BE2C (cell line): Measurements from ENCODE around the gene MND1.

Experiments
- DNase-seq: peaks from one replicate; pipeline ENCODE4 v3.0.0-alpha.2; 2020
- H3K27me3 ChIP-seq: fragments of 250-450 bp; sonication (Bioruptor Pico); 2 replicates; pipeline ENCODE4 v1.5.1; 2020; ENCODE audit warnings: mild to moderate bottlenecking
- H3K36me3 ChIP-seq: fragments of 250-450 bp; sonication (Bioruptor Pico); 2 replicates; pipeline ENCODE4 v1.5.1; 2020; ENCODE audit warnings: mild to moderate bottlenecking
- H3K4me1 ChIP-seq: fragments of 250-450 bp; sonication (Bioruptor Pico); 2 replicates; pipeline ENCODE4 v1.5.1; 2020
- H3K4me3 ChIP-seq: 2 replicates; pipeline ENCODE4 v1.5.1; 2011; ENCODE audit warnings: low read depth, low read length
- H3K9me3 ChIP-seq: fragments of 250-450 bp; sonication (Bioruptor Pico); 2 replicates; pipeline ENCODE4 v1.5.1; 2020
- TF ChIP-seq, protein P1 (sequence below): IDR thresholded peaks from 2 replicates; pipeline ENCODE4 v1.5.1; 2012; ENCODE audit warnings: mild to moderate bottlenecking, low read depth, low read length

MND1 gene

DNA sequence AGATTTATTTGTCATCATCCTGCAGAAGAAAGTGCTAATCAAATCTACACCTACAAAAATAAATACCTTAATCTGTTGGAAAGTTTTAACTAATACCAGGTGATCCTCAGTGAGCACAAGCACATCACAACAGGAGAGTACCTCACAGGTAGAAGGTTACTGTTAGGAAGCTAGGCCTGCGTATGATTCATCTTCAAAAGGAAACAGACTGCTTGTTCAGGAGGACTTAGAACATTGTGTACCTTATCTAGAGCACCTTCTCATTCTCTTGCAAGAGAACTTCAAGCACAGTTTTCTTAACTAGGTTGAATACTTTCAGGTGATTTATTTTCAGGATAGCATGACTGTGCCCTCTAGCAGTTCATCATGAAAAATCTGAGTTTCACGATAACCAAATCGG, 54.2 kb downstream of the MND1 start:
- no peak for DNase-seq
- no peaks in the 10 kb centered on the region; the same call in 1 of the 2 replicates for H3K36me3 ChIP-seq
- H3K4me1 ChIP-seq, result no peaks in the 10 kb centered on the region
- TF ChIP-seq, protein P1, sequence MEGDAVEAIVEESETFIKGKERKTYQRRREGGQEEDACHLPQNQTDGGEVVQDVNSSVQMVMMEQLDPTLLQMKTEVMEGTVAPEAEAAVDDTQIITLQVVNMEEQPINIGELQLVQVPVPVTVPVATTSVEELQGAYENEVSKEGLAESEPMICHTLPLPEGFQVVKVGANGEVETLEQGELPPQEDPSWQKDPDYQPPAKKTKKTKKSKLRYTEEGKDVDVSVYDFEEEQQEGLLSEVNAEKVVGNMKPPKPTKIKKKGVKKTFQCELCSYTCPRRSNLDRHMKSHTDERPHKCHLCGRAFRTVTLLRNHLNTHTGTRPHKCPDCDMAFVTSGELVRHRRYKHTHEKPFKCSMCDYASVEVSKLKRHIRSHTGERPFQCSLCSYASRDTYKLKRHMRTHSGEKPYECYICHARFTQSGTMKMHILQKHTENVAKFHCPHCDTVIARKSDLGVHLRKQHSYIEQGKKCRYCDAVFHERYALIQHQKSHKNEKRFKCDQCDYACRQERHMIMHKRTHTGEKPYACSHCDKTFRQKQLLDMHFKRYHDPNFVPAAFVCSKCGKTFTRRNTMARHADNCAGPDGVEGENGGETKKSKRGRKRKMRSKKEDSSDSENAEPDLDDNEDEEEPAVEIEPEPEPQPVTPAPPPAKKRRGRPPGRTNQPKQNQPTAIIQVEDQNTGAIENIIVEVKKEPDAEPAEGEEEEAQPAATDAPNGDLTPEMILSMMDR, result no peak
- H3K27me3 ChIP-seq, result no peaks in the 10 kb centered on the region
- H3K9me3 ChIP-seq, result no peaks in the 10 kb centered on the region
- H3K4me3 ChIP-seq, result no peak overlapping the region

GRCh38 chr4:153399358-153399757, 54.9 kb downstream of the MND1 start:
- no peaks in the 10 kb centered on the region for H3K27me3 ChIP-seq
- no peak overlapping the region for H3K4me3 ChIP-seq
- TF ChIP-seq, protein P1, result no peak
- H3K4me1 ChIP-seq, result no peaks in the 10 kb centered on the region
- H3K36me3 ChIP-seq, result no peaks in the 10 kb centered on the region; the same call in 1 of the 2 replicates
- no peak for DNase-seq
- H3K9me3 ChIP-seq, result no peaks in the 10 kb centered on the region

DNA sequence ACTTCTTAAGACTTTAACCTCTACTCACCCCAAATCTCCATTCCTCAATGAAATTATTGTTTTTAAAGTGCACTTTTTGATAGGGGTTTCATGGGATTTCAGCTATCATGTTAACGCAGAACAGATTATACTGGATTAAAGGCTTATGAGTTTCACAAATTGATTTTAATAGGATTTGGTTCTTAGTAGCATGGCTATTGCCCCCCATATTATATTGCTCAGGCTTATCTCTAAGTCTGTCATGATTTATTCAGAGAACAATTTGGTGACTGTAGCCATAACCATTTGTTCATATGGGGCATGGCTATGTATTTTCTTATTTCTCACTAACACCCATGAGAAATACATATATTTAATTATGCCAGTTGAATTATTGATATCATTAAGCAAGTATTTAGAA, 57.0 kb downstream of the MND1 start:
- Histone ChIP-seq H3K27me3 (no peaks in the 10 kb centered on the region), H3K36me3 (no peaks in the 10 kb centered on the region), H3K4me1 (no peaks in the 10 kb centered on the region), H3K9me3 (no peaks in the 10 kb centered on the region), H3K4me3 (no peak overlapping the region)
- TF ChIP-seq, protein P1, result no peak
- DNase-seq, result no peak

- TF ChIP-seq, protein P1, result no peak
- no peaks in the 10 kb centered on the region for H3K4me1 ChIP-seq
- no peaks in the 10 kb centered on the region for H3K9me3 ChIP-seq
- no peak for DNase-seq
- no peaks in the 10 kb centered on the region for H3K27me3 ChIP-seq
- H3K4me3 ChIP-seq, result no peak overlapping the region
- H3K36me3 ChIP-seq, result no peaks in the 10 kb centered on the region
Measured at GRCh38 chr4:153402366-153402765, 57.9 kb downstream of the MND1 start.

DNA sequence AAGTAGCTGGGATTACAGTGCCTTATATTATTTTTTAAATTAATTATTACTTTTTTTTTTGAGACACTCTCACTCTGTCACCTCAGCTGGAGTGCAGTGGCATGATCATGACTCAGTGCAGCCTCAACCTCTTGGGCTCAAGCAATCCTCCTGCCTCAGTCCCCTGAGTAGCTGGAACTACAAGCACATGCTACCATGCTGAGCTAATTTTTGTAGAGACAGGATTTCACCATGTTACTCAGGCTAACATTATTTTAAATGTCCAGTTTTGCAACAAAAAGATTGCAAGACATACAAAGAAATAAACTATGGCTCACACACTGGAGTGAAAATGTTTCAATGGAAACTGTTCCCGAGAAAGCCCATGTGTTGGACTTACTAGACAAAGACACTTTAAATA, 59.2 kb downstream of the MND1 start:
- Histone ChIP-seq H3K9me3 (no peaks in the 10 kb centered on the region), H3K4me1 (no peaks in the 10 kb centered on the region), H3K27me3 (no peaks in the 10 kb centered on the region), H3K36me3 (no peaks in the 10 kb centered on the region), H3K4me3 (no peak overlapping the region)
- no peak for DNase-seq
- TF ChIP-seq, protein P1, result no peak

GRCh38 chr4:153407906-153408305, 63.4 kb downstream of the MND1 start:
- Histone ChIP-seq H3K36me3 (no peaks in the 10 kb centered on the region), H3K4me1 (no peaks in the 10 kb centered on the region), H3K4me3 (no peak overlapping the region), H3K27me3 (no peaks in the 10 kb centered on the region), H3K9me3 (no peaks in the 10 kb centered on the region)
- no peak for DNase-seq
- TF ChIP-seq, protein P1, result no peak
